LNCAP (cell line): ENCODE data around the gene TNNT3.

Experiments used
- TF ChIP-seq, protein P1 (sequence below): fragments of 450-650 bp; IDR thresholded peaks from 2 replicates; pipeline ENCODE4 v1.5.1; 2017; ENCODE audit warnings: mild to moderate bottlenecking

The TNNT3 gene

DNA sequence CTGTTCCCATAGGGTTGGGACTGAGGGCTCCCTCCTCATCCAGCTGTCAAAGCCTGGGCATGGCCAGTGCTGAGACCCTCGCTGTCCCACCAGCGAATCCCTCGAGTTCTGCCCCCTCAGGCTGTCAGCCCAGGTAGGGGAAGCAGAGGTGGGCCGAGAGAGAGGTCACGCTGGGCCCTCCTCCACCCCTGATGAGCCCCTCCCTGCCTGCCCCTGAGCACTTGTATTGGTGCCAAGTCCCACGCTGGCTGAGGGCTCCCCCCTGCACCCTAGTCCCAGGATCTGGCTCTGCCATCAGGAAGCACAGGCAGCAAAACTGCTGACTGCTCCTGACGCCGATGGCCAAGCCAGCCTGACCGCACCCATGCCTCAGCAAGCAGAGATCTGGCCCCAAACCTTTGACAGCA, 31.2 kb upstream of the TNNT3 start:
- TF ChIP-seq, protein P1, sequence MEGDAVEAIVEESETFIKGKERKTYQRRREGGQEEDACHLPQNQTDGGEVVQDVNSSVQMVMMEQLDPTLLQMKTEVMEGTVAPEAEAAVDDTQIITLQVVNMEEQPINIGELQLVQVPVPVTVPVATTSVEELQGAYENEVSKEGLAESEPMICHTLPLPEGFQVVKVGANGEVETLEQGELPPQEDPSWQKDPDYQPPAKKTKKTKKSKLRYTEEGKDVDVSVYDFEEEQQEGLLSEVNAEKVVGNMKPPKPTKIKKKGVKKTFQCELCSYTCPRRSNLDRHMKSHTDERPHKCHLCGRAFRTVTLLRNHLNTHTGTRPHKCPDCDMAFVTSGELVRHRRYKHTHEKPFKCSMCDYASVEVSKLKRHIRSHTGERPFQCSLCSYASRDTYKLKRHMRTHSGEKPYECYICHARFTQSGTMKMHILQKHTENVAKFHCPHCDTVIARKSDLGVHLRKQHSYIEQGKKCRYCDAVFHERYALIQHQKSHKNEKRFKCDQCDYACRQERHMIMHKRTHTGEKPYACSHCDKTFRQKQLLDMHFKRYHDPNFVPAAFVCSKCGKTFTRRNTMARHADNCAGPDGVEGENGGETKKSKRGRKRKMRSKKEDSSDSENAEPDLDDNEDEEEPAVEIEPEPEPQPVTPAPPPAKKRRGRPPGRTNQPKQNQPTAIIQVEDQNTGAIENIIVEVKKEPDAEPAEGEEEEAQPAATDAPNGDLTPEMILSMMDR = no peak

DNA sequence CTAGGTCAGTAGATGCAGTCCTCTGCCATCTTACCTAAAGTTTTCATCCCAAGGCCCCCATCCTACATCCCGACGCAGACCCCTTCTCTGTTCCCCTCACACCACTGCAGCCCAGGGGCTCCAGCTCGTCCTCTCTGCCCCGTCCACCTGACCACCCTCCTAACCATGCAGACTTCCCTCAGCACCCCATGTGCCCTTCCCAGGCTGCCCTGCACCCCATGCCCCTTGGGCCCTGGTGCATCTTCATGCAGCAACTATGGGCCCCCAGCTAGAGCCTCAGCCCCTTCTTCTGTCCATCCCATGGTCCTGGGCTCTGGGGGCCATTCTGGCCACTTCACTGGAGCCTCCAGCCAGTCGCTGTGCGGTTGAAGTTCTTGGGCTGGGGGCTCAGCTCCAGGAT, 30.7 kb upstream of the TNNT3 start:
- TF ChIP-seq, protein P1 = no peak

DNA sequence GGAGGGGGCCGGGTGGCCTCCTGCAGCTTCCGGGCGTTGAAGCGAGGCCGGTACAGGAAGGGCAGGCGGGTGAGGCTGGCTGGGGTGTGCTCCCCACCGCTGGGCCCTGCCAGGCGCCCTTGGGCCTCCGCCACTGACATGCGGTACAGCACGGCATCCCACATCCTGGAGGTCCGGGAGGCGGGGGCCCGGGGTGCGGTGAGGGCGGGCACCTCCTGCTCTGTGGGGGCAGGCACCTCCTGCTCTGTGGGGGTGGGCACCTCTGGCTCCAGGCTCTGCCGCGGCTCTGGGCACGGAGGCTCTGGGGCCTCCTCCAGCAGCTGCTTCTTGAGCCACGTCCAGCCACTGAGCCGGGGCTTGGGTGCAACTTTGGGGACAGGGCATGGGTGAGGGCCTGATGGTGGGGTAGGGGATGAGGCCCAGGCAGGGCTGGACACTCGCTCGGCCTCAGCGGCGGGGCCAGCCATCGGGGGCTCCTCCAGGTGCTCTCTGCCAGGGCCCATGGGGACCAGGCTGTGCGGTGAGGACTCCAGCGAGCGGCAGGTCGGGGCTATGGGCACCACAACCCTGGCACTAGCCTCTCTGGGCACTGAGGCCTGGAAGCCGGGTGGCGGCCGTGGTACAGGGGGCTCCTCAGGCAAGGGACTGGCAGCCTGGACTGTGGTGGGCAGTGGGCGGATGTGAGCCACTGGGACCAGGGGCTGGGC, 30.1 kb upstream of the TNNT3 start:
- TF ChIP-seq, protein P1 = no peak

DNA sequence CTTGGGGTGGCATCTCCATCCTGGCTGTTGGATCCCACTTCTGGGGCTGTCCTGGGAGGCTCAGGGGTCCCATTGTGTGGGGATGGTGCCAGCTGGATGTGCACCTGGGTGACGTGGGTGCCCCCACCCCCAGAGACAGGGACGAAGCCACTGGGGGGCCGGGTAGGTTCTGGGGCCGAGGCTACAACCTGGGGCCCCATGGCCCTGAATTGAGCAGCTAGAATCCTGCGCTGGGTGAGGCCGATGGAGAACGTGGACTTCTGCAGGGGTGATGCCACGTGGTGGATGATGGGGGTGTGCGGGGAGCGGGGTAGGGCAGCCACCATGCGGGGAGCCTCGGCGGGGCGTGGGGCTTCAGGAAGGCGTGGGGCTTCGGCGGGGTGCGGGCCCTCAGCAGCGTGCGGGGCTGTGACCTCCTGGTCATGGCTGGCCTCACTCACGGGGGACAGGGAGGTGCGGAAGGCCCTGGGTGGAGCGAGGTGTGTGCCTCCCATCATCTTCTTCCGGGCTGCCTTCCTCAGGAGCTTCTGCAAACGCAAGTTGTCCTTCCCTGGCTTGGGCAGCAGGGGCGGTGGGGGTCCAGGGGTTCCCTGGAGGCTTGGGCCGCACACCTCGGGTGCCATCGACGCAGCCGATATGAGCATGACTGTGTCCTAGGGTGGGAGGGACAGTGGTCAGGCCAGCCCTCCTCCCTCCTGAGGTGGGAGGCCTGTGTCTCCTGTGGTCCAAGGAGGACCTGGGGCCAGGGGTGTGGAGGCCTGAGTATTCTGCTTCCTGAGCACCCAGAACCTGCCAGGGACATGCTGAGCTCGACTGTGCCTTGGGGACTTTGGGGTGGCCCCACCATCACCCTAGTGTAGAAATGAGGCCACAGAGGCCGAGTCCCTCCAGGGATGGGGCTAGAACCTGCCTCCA, 29.3 kb upstream of the TNNT3 start:
- TF ChIP-seq, protein P1 = no peak

DNA sequence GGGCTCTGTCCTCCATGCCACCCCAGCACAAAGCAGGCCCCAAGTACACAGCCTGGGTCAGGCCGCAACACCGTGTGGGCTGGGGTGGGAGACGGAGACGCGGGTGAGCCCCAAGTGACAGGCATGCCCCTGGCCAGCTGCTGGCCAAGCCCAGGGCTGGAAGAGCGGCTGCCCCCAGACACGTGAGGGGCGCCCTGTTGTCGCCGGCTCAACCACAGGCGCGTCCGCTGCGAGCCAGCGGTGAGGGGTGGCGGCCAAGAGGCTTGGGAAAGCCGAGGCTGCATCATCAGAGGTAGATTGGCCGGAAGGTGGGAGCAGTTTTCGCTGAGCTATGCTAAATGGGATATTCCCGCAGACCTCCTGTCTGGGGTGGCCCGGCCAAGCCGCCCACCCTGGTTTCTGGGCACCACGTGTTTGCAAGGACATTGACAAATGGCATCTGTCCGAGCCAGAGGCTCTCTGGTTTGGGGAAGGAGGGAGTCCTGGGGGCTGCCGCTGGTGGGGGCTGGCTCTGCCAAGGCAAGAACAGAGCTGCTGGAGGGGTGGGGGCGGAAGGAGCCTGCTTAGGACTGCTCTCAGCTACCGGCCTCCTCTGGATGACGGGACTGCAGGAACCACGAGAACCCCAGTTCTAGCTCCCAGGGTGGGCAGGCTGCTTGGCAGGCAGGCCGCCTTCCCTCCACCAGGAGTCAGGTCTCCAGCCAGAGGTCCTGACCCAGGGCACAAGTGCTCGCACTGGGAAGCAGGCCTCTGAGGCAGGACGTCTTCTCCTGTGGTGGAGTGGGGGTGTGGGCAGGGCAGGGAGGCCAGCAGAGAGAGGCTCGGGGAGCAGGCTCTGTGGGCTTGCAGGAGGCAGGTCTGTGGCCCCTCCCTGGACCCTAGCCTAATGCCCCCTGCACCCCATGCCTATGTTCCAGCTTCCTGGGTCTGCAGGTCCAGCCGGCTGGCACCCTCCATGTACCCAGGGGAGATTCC, 28.4 kb upstream of the TNNT3 start:
- TF ChIP-seq, protein P1 = no peak

DNA sequence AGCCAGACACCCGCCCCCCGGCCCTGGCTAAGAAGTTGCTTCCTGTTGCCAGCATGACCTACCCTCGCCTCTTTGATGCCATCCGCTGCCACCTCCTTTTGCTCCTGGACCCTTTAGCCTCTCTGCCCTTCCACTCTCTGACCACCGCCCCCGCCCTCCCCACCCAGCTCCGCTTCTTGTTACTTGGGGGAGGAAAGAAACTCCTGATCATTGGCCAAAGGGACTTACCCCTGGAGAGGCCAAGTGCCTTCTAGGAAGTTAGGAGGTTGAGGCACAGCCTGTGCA, 27.7 kb upstream of the TNNT3 start, which contains the start of gene PRR33:
TSS of gene PRR33 (minus strand) at position 65 of the 285 bp plus-strand sequence. CDS start 1,311 bp downstream, outside the sequence.
- TF ChIP-seq, protein P1 = no peak

DNA sequence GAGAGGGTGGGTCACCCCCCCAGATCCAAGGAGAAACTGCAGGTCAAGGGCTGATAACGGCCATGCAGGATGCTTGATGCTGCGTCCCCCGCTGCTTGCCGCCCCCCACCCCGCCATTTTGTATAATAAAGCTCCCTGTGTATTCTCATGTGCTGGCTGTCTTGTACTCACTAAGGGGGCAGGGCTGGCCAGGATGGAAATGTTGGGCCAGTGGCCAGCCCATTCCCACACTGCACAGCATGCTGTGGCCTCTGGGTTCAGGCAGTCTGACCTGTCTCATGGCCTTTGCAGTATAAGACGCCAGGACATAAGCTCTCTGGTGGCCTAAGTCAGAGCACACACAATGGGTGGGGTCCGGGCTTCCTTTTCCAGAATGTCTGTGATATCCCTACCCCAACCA, 27.4 kb upstream of the TNNT3 start:
- TF ChIP-seq, protein P1 = no peak
